Pancreas (tissue), 10 donors: Measurements from ENCODE around the gene NCF2. TPM values are rescaled to one million over a fixed set of nuclear protein-coding genes. Genes with fewer than 3 reads are reported as not detected.

Source experiments
- ATAC-seq, 4 donors: fragments of 200-7000 bp; cut with Tn5 transposase; one replicate each; pipeline versions ENCODE4 v1.8.0 to v1.9.1; 2020; ENCODE audit warnings: mild to moderate bottlenecking in 4 of 4, moderate library complexity in 4 of 4
- DNase-seq, 6 donors: peaks; one replicate each; pipeline ENCODE4 v3.0.0-alpha.2; 2020
- FAIRE-seq: peaks from 2 replicates; lab custom pipeline; 2012; peaks lifted over from hg19 to GRCh38; lab: Jason Lieb, UNC
- H3K27ac ChIP-seq, 4 donors: fragments of 200-600 bp; sonication (generic); 1 replicate in 3 of 4; 2 replicates in 1 of 4; pipeline versions ENCODE4 v1.5.0 to v1.8.0; 2020
- H3K27me3 ChIP-seq, 4 donors: fragments of 200-600 bp; one replicate each; pipeline ENCODE4 v1.8.0; 2021
- H3K36me3 ChIP-seq, 3 donors: fragments of 200-600 bp; sonication (generic) in 1 of 3; one replicate each; pipeline versions ENCODE4 v1.5.0 to v1.8.0; 2020 to 2021
- H3K4me1 ChIP-seq, 3 donors: fragments of 200-600 bp; one replicate each; pipeline ENCODE4 v1.8.0; 2021
- H3K4me3 ChIP-seq, 4 donors: fragments of 200-600 bp; sonication (generic) in 2 of 4; one replicate each; pipeline versions ENCODE4 v1.5.0 to v1.8.0; 2020 to 2021
- H3K9me3 ChIP-seq, 4 donors: fragments of 200-600 bp; one replicate each; pipeline ENCODE4 v1.8.0; 2021
- CTCF ChIP-seq, 4 donors: fragments of 200-600 bp; sonication (generic) in 3 of 4; IDR thresholded peaks; one replicate each; pipeline versions ENCODE4 v1.5.0 to v1.8.0; 2021; ENCODE audit warnings: antibody characterized with exemption in 4 of 4
- WGBS, 2 donors: extraction: QIAGEN DNeasy Blood & Tissue Kit; methylation state at CpG; one replicate each; pipeline ENCODE4 v1.1.7; 2013; 5-methylcytosine and 5-hydroxymethylcytosine counted together
- intact Hi-C, 3 donors: fragments of 100-400 bp; cut with DNase I; formaldehyde crosslinking; loops; one replicate each; pipeline versions ENCODE4 v1.11.1 to v1.14.2; 2022
- polyA plus RNA-seq, 2 donors: library from polyadenylated mRNA; stranded (reverse); fragments of 200-250 nt; gene quantifications; one replicate each; pipeline ENCODE4 v1.2.3, GENCODE V29; 2013
- total RNA-seq, 6 donors: library from RNA; stranded (reverse); fragmentation: NEBNext Ultra II Directional in 4 of 6; extraction: Animal tissue kit (Norgen Biotek cat#: 25700) in 4 of 6; gene quantifications; one replicate each; pipeline versions ENCODE4 v1.2.1 to v1.2.4, GENCODE V29; 2021 to 2023
- donor health status: healthy with polysubstance abuse.
- donor health status: DM: no; HTN: no; CAD: no; lungs with moderate emphysema.
- donor health status: DM: no; HTN: no; CAD: no.
- donor health status: control.
- donor health status: control.
- donor health status: Bipolar disorder and iron deficiency.
- donor health status: DM: yes; HTN: yes; CAD: no.
- donor health status: DM: no; HTN: no; CAD: no.
- donor health status: DM: no; HTN: no; CAD: no.
- donor health status: DM: yes; HTN: yes; CAD: no.

Gene NCF2
- total and polyA plus RNA-seq, 8 donors: 0.65 to 24.5 (median 2.1) TPM

GRCh38 chr1:183569141-183569540 lies 21.1 kb downstream of the NCF2 start:
- TF ChIP-seq CTCF (IDR thresholded peaks at IDR 0.05): no peak
- ATAC-seq (peak in 3 of 4 donors; percentile 11 to 55 (median 50)), FAIRE-seq (no peak), DNase-seq (no peak)
- peak overlapping the region in 2 of 4 donors; percentile 39 to 67 for H3K27ac ChIP-seq
- no peaks in the 10 kb centered on the region for H3K27me3 ChIP-seq
- no peaks in the 10 kb centered on the region for H3K36me3 ChIP-seq
- no peaks in the 10 kb centered on the region for H3K9me3 ChIP-seq
- H3K4me3 ChIP-seq: no peak overlapping the region
- intact Hi-C loops: no loop called here
- H3K4me1 ChIP-seq: peaks cover 0 to 4% (median 0%) of the 10 kb centered on the region in 3 donors
- 48 to 49% methylated on average over 4 of the region's 4 CpGs for WGBS, 2 donors

- FAIRE-seq (no peak), ATAC-seq (peak in 3 of 4 donors; percentile 29 to 68 (median 59)), DNase-seq (peak in 1 of 6 donors; percentile 45)
- no peak for TF ChIP-seq CTCF (IDR thresholded peaks at IDR 0.05)
- Histone ChIP-seq H3K9me3 (no peaks in the 10 kb centered on the region), H3K4me1 (peaks cover 0 to 4% (median 0%) of the 10 kb centered on the region in 3 donors), H3K27ac (peak overlapping the region in 2 of 4 donors; percentile 39 to 67), H3K4me3 (no peak overlapping the region), H3K27me3 (no peaks in the 10 kb centered on the region), H3K36me3 (no peaks in the 10 kb centered on the region)
- intact Hi-C loops: no loop called here
- 77 to 82% methylated on average over 12 of the region's 12 CpGs for WGBS, 2 donors
Measured at GRCh38 chr1:183568176-183569021, 21.9 kb downstream of the NCF2 start.

GRCh38 chr1:183567584-183567983 lies 22.7 kb downstream of the NCF2 start:
- H3K9me3 ChIP-seq: no peaks in the 10 kb centered on the region
- ATAC-seq (peak in 3 of 4 donors; percentile 39 to 74 (median 74)), DNase-seq (peak in 3 of 6 donors; percentile 37 to 69 (median 66)), FAIRE-seq (no peak)
- peaks cover 0 to 4% (median 0%) of the 10 kb centered on the region in 3 donors for H3K4me1 ChIP-seq
- no peak for TF ChIP-seq CTCF (IDR thresholded peaks at IDR 0.05)
- H3K27me3 ChIP-seq: no peaks in the 10 kb centered on the region
- no peak overlapping the region for H3K4me3 ChIP-seq
- 66 to 67% methylated on average over 5 of the region's 5 CpGs for WGBS, 2 donors
- intact Hi-C loops: no loop called here
- H3K36me3 ChIP-seq: no peaks in the 10 kb centered on the region
- peak overlapping the region in 2 of 4 donors; percentile 39 to 67 for H3K27ac ChIP-seq

- 79 to 90% methylated on average over 2 of the region's 2 CpGs for WGBS, 2 donors
- Histone ChIP-seq H3K27me3 (no peaks in the 10 kb centered on the region), H3K4me1 (peaks cover 0 to 4% (median 0%) of the 10 kb centered on the region in 3 donors), H3K36me3 (no peaks in the 10 kb centered on the region), H3K4me3 (no peak overlapping the region), H3K9me3 (no peaks in the 10 kb centered on the region), H3K27ac (no peak overlapping the region)
- ATAC-seq (no peak), FAIRE-seq (no peak), DNase-seq (no peak)
- intact Hi-C loops: no loop called here
- TF ChIP-seq CTCF (IDR thresholded peaks at IDR 0.05): no peak
Measured at GRCh38 chr1:183566026-183566425, 24.2 kb downstream of the NCF2 start.

- TF ChIP-seq CTCF (IDR thresholded peaks at IDR 0.05): no peak
- Histone ChIP-seq H3K9me3 (no peaks in the 10 kb centered on the region), H3K4me1 (peaks cover 0 to 4% (median 0%) of the 10 kb centered on the region in 3 donors), H3K27ac (no peak overlapping the region), H3K4me3 (no peak overlapping the region), H3K36me3 (no peaks in the 10 kb centered on the region), H3K27me3 (no peaks in the 10 kb centered on the region)
- WGBS, 2 donors: 51 to 63% methylated on average over 4 of the region's 4 CpGs
- intact Hi-C loops: no loop called here
- DNase-seq (no peak), ATAC-seq (no peak), FAIRE-seq (no peak)
Measured at GRCh38 chr1:183565261-183565660, 25.0 kb downstream of the NCF2 start.
